Measurements from ENCODE around the gene MTMR11. TPM values are rescaled to one million over a fixed set of nuclear protein-coding genes. Genes with fewer than 3 reads are reported as not detected.

MTMR11 gene
- total and polyA plus RNA-seq, 9 of the 15 experiments (the other 6 are each of a cell fraction or from before 2014, with no cell fraction given), result 0.09 to 1.6 (median 0.51) TPM

GRCh38 chr1:149927563-149928400 is 8.9 kb downstream of the MTMR11 start, which contains the start of gene SF3B4 (continued):
- no peak for TF ChIP-seq ILF3 (IDR thresholded peaks at IDR 0.05; ENCODE audit: borderline replicate concordance)
- peak; percentile 33 for TF ChIP-seq TAF7 (tag; IDR thresholded peaks at IDR 0.05)
- no peak for TF ChIP-seq MAX (CRISPR knock-in tag; IDR thresholded peaks at IDR 0.05)
- peak; percentile 38; the same call in 1 of the 2 replicates for TF ChIP-seq ZNF592 (IDR thresholded peaks at IDR 0.05)
- peak; percentile 87 for TF ChIP-seq SP1 (CRISPR knock-in tag; IDR thresholded peaks at IDR 0.05)
- no peak for TF ChIP-seq HOMEZ (CRISPR knock-in tag; IDR thresholded peaks at IDR 0.05)
- TF ChIP-seq ZNF778 (CRISPR knock-in tag; IDR thresholded peaks at IDR 0.05), result no peak
- TF ChIP-seq CCNT2 (IDR thresholded peaks at IDR 0.05; ENCODE audit: borderline replicate concordance, extremely low read depth, insufficient read length, low read depth, low read length), result no peak
- no peak for TF ChIP-seq SIX5 (IDR thresholded peaks at IDR 0.05; ENCODE audit: borderline replicate concordance in 1 of 2, insufficient read depth in 1 of 2, low read depth in 1 of 2, low read length in 2 of 2)
- TF ChIP-seq NR2C1 (IDR thresholded peaks at IDR 0.05), result peak; percentile 99
- peak; percentile 99 for TF ChIP-seq NR2C1 (tag; IDR thresholded peaks at IDR 0.05)
- TF ChIP-seq POLR2B (IDR thresholded peaks at IDR 0.05; ENCODE audit: low read depth, partially characterized antibody), result peak; percentile 89
- TF ChIP-seq CBX2 (IDR thresholded peaks at IDR 0.05; ENCODE audit: insufficient read depth, low read length, poor library complexity, severe bottlenecking), result no peak
- no peak for TF ChIP-seq HMG20A (CRISPR knock-in tag; conservative IDR thresholded peaks at IDR 0.05)
- TF ChIP-seq TARDBP (IDR thresholded peaks at IDR 0.05), result peak; percentile 13; the same call in 1 of the 2 replicates
- TF ChIP-seq OTX1 (CRISPR knock-in tag; IDR thresholded peaks at IDR 0.05), result no peak
- TF ChIP-seq HDAC3 (IDR thresholded peaks at IDR 0.05; ENCODE audit: borderline replicate concordance, partially characterized antibody), result peak; percentile 31
- TF ChIP-seq ZNF197 (CRISPR knock-in tag; IDR thresholded peaks at IDR 0.05; ENCODE audit: low read depth), result no peak
- peak; percentile 99 for TF ChIP-seq GABPB1 (CRISPR knock-in tag; IDR thresholded peaks at IDR 0.05)
- TF ChIP-seq NR3C1 (CRISPR knock-in tag; IDR thresholded peaks at IDR 0.05), result no peak
- TF ChIP-seq YY1 (IDR thresholded peaks at IDR 0.05; ENCODE audit: borderline replicate concordance in 1 of 3, control insufficient read depth in 1 of 3, extremely low read depth in 1 of 3, insufficient read depth in 3 of 3, insufficient read length in 1 of 3, insufficient replicate concordance in 2 of 3, low read depth in 1 of 3, low read length in 2 of 3), result peak; percentile 72 to 96 (median 95)

All from K562 (cell line).